Ammon's horn (tissue), 1 donor: ENCODE results near the gene TMPRSS11F.

ENCODE experiments used
- DNase-seq: peaks from one replicate; pipeline ENCODE4 v3.0.0-alpha.2; 2016; ENCODE audit warnings: low spot score

TMPRSS11F gene

GRCh38 chr4:68077301-68077700 is 52.4 kb downstream of the TMPRSS11F start:
- DNase-seq: no peak

- no peak for DNase-seq
These were observed 53.5 kb downstream of the TMPRSS11F start for GRCh38 chr4:68076194-68076593.

GRCh38 chr4:68074397-68074796 is 55.3 kb downstream of the TMPRSS11F start:
- no peak for DNase-seq

- no peak for DNase-seq
These were observed 59.4 kb downstream of the TMPRSS11F start for GRCh38 chr4:68070302-68070701.

- DNase-seq: peak; percentile 54
These were observed 67.2 kb downstream of the TMPRSS11F start for GRCh38 chr4:68062501-68062900.

GRCh38 chr4:68038272-68038671 is 91.4 kb downstream of the TMPRSS11F start:
- DNase-seq: no peak

GRCh38 chr4:68021185-68021584 is 108.5 kb downstream of the TMPRSS11F start:
- no peak for DNase-seq

GRCh38 chr4:68011684-68012083 is 118.0 kb downstream of the TMPRSS11F start:
- no peak for DNase-seq
